HG03060 (cell line): ENCODE results near the gene MED17.

Experiments used
- ATAC-seq: cut with Tn5 transposase; IDR thresholded peaks from one replicate; pipeline ENCODE4 v1.9.1; 2021; ENCODE audit warnings: low read depth, moderate number of reproducible peaks; ENCODE audit not compliant: unreplicated experiment

Gene MED17

GRCh38 chr11:93814966-93815633 is 31.0 kb downstream of the MED17 start:
- ATAC-seq = no peak

DNA sequence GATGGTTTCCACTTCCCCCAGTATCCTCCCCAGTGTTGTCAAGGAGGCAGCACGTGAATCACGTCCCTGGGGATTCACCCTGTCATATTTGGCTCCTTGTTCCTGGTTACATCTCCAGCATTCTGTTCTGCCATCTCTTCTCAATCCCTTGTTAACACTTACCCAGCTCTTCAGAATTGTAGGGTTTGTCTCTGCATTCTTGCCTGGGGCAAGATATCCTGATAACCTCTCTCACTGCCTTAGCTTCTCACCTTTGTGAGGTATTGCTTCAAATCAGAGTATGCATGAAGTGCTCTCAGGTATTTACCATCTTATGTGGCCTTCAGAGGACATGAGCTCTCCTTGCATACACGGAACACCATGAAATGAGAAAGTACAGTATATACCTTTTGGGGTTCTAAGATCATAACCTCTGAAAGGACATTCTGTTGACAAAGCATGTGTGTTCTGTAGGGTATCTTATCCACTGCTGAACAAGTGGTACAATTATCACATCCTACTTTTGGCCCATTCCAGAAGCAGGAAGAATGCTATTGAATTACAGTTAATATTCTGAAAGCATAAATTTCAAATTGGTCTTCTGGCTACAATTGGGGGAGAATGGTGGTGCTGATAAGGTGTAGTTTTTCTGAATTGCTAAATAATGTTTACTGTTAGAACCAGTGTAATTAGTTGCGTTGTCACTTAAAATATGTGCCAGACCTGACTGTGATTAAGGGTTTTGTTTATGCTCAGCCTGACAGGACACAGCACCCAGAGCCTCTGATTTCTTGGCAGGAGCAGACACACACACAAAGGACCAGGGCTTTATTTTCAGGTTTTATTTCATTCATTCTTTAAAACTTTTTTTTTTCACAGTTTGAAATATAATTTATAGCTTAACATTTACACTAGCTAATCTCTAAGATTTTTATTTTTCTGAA is 33.6 kb downstream of the MED17 start:
- no peak for ATAC-seq

- ATAC-seq = no peak
Observed at GRCh38 chr11:93819966-93820695, 36.0 kb downstream of the MED17 start.

- ATAC-seq = no peak
Observed at GRCh38 chr11:93820847-93821246, 36.8 kb downstream of the MED17 start.

DNA sequence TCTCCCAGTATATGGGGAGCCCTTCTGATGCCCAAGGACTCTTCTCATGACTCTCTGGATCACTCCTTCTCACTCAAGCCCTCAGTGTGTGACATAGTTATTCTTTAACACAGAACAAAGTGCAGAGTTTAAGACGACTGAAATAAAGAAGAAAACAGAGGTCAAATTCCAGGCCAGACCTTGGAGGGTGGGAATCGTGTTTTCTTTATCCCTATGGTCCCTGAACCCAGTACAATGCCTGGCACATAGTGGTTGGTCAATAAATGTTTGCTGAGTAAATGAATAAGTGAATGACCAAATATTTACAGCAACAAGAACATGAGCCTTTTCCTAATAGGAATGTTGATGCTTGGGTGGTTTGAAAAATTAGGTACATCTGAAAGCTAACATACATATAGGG is 37.5 kb downstream of the MED17 start:
- no peak for ATAC-seq

- ATAC-seq = no peak
Observed at GRCh38 chr11:93822359-93822758, 38.3 kb downstream of the MED17 start.

GRCh38 chr11:93823210-93823609 is 39.1 kb downstream of the MED17 start:
- no peak for ATAC-seq

DNA sequence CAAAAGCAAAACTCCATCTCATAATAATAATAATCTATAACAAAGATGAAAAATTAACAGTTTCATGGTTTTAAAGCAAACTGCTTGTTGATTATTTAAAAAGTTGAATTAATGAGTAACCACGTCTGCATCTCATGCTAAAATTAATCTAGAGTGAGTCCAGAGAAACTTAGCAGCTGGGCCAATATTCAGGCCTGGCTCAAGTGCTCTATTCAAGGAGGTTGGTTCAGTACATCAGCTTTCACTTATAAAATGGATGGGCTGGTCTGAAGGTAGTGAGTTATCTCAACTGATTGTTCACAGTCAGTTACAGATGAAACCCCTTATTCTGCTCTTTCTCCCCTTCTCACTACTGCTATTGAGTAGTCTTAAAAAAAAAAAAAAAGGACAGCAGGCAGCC is 43.3 kb downstream of the MED17 start:
- no peak for ATAC-seq

DNA sequence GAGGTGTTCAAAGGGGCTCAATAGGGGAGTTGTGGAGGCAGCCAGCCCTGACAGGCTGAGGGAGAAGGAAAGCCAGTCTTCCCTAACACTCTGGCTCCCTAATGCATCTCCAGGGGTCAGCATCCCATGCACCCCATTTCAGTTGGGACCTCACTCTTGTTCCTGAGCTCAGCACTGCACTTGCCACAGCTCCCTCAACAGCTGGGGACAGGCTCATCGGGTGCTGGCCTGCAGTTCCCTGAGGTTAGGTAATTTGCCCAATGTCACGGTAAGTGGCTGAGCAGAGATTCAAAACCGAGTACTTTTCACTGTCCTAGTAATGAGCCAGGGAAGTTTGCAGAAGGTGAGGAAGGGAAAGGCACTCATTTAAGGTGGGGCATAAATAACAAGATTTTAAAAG is 45.5 kb downstream of the MED17 start:
- ATAC-seq = no peak

DNA sequence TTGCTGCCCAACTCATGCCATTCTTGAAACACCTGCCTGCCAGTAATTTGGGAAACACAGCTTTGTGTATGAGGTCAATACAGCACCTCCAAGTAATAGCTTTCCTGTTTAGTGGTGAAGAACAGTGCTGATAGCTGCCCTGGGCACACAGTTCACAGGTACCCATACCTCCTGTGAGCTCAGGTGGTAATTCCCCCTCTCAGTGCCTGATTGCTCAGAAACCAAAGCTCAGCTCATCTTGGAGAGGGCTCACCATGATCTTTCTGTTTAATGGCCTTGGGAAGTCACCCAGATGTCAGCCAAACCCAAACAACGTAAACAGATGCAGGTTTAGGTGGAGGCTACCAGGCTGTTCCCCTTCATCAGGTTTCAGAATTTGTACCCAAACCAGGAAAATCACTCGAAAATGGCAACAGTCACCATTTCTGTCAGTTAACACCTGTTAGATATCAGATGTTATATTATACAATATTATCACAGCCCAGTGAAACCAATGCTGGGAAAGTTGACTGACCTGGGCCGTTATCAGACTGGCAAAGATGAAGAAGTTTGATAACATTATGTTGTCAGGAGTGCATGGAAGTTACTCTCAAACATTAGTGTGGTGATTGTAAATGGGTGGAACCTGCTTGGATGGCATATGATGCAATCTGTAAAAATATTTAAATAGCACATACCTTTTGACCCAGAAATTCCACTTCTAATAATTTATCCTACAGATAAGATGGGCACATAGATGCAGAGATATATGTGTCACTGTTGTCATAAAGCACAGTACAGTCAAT is 47.5 kb downstream of the MED17 start:
- no peak for ATAC-seq

GRCh38 chr11:93832780-93833179 is 48.7 kb downstream of the MED17 start:
- ATAC-seq = no peak

DNA sequence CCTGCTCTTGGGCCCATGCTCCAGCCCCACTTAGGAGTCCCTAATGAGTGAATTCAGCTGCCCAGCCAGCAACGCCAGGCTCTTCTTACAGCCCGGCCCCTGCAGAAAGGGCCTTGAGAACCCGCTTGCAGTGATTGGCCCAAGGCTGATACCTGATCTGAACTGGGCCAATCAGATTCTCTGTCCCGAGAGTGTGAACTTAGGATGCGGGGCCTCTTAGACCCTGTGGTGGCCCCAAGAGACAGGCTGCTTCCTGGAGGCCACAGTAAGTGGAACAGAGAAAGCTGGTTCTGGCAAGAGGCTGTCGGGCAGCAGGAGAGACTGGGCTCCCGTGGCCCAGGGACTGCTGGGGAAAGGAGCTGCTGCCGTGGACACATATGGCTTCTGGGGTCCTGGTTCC is 54.9 kb downstream of the MED17 start:
- ATAC-seq = no peak

GRCh38 chr11:93840180-93840579 is 56.1 kb downstream of the MED17 start:
- ATAC-seq = no peak

- no peak for ATAC-seq
Observed at GRCh38 chr11:93840981-93841380, 56.9 kb downstream of the MED17 start.

DNA sequence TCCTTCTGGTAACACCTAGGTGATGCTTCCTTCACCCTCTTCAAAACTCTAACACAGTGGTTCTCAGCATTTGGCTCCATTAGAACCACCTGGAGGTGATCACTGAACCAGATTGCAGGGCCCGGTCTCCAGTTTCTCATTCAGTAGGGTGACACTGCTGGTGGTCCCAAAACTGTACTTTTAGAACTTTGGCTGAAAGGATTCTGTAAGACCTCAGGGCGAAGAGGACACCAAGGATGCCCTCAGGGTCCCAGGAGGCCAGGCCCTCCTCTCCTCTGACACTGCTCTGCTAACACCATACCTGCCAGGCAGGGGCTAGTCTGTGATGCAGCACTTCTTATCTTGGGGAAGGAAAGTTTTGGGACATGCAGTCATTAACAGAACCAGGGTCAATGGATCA is 57.4 kb downstream of the MED17 start:
- ATAC-seq = no peak

DNA sequence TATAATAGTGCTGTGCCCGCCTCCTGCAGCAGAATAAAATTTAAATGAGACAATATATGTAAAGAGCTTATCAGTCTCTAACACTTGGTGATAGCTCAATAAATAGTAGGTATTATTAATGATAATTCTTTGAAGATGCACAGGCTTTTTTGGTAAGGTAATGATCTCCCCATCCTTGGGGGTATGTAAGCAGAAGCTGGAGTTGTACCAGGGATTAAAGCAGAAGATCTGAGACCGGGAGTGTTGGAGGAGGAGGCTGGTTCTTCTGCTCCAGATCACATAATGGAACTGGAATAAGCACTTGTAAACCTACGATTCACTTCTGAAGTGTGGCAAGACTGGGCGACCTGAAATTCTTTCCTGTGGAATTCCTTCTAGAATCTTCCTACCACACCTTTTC is 58.0 kb downstream of the MED17 start:
- no peak for ATAC-seq

DNA sequence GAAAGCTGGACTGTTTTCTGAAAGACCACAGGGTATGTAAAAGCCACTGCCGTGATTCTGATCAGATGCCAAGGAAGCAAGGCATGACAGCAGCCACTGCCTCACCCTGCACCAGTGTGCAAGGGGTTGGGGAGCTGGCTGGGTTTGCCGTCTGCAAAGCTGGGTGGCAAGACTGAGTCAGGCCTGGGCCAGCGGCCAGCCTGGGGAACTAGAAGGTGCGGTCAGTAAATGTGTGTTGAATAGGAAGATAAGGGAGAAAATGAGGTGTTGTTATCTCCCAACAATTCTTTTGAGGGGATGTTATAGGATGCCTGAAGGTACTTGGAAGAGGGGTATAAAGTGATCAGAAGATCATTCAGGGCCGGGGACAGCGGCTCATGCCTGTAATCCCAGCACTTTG is 58.4 kb downstream of the MED17 start:
- ATAC-seq = no peak

DNA sequence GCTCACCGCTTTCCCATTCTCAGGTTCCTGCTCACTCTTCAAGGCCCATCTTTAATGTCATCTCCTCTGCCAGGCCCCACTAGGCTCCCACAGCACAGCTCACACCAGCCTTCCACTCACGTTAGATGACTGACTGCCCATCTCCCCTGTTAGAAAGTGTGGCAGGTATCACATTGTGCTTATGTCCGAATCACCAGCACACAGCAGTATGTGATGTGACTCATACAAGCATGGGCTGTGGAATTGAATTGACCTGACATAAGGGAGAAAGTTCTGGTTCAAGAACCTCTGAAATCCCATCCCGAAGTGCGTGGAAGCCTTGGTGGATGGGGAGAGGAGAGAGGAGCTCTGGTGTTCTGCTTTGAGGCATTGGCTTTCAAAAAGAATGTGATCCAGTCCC is 59.8 kb downstream of the MED17 start:
- ATAC-seq = no peak

GRCh38 chr11:93844568-93844967 is 60.5 kb downstream of the MED17 start:
- ATAC-seq = no peak
